HUES6 (cell line): ENCODE results near the gene EXOC6B.
A peak's percentile ranks its signal among the peaks of the same experiment; 100 is the strongest.

Experiments
- H3K27ac ChIP-seq: 2 replicates; pipeline ENCODE4 v1.7.0; 2013; ENCODE audit warnings: low read depth, mild to moderate bottlenecking, low read length, inconsistent platforms
- H3K27me3 ChIP-seq: 2 replicates; pipeline ENCODE4 v1.6.1; 2013; ENCODE audit warnings: low read length; ENCODE audit not compliant: control insufficient read depth, insufficient read depth
- H3K36me3 ChIP-seq: 2 replicates; pipeline ENCODE4 v1.6.1; 2013; ENCODE audit warnings: low read length; ENCODE audit not compliant: control insufficient read depth, insufficient read depth
- H3K4me1 ChIP-seq: 2 replicates; pipeline ENCODE4 v1.6.1; 2013; ENCODE audit warnings: low read length; ENCODE audit not compliant: control insufficient read depth, insufficient read depth
- H3K4me3 ChIP-seq: 2 replicates; pipeline ENCODE4 v1.5.1; 2013; ENCODE audit warnings: low read depth, low read length
- H3K9ac ChIP-seq: one replicate; pipeline ENCODE4 v1.6.1; 2013; ENCODE audit warnings: mild to moderate bottlenecking, low read length
- H3K9me3 ChIP-seq: 2 replicates; pipeline ENCODE4 v1.6.1; 2013; ENCODE audit warnings: low read depth, low read length; ENCODE audit not compliant: control insufficient read depth, insufficient read depth

Gene EXOC6B

DNA sequence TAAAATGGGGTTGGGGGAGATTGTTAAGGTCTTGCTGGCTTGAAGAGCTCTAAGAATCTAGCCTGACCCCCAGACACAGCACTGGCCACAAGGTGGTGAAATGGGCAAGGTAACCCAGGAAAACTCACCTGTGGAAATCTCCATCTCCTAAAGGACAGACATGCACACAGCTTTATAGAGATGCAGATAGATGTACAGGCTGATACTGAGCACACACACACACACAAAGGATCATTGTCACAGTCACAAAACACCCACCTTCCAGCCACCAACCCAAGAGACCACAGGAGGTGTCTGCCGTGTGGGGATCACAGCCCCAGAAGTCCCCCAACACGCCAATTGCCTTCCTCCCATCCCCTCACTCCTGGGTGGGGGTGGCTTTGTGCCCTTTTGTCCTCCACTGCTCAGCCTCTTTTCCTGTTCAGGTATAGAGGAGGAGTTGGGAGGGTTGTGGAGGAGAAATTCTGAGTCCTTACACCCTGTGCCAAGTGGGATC, 674.9 kb downstream of the EXOC6B start:
- Histone ChIP-seq H3K27me3 (peaks cover 77% of the 10 kb centered on the region), H3K4me1 (peaks cover 10% of the 10 kb centered on the region)

DNA sequence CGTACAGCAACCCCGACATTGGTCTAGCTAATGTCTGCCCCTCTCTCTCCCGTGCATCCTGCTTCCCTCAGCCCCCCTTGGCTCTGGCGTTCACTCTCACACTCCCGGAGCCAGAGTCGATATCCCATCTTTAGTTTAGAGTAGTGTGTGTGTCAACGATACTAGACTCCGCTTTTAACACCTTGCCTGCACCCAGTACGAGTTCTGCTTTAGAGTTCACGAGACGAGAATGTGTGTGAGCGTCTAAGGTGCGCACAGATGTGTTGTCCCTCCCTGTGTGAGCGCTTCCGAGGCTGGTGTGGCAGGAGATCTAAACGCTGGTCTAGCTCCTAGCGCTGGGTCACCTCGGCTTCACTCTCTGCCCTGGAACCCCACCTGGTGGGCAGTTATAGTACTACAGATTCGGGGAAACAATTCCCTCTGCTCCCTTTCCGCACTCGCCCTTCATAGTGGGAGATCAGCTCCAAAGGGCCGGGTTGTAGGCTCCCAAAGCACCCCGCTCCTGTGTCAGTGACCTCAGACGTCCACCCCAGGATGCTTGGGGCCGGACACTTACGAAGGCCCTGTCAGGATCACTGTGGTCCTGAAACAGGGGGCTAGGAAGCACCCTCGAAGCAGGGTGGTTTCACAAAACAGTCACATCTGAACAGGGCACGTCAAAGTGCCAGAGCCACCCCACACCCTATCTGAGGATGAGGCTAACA, 675.5 kb downstream of the EXOC6B start:
- Histone ChIP-seq H3K4me3 (peak overlapping the region; percentile 65), H3K9me3 (no peaks in the 10 kb centered on the region), H3K27ac (no peak overlapping the region), H3K27me3 (peaks cover 81% of the 10 kb centered on the region), H3K4me1 (peaks cover 13% of the 10 kb centered on the region), H3K9ac (no peak overlapping the region), H3K36me3 (no peaks in the 10 kb centered on the region)

More for the DNA sequence above, 674.9 kb downstream of the EXOC6B start:
- Histone ChIP-seq H3K4me3 (no peak overlapping the region), H3K9me3 (no peaks in the 10 kb centered on the region), H3K36me3 (no peaks in the 10 kb centered on the region), H3K27ac (no peak overlapping the region), H3K9ac (no peak overlapping the region)

DNA sequence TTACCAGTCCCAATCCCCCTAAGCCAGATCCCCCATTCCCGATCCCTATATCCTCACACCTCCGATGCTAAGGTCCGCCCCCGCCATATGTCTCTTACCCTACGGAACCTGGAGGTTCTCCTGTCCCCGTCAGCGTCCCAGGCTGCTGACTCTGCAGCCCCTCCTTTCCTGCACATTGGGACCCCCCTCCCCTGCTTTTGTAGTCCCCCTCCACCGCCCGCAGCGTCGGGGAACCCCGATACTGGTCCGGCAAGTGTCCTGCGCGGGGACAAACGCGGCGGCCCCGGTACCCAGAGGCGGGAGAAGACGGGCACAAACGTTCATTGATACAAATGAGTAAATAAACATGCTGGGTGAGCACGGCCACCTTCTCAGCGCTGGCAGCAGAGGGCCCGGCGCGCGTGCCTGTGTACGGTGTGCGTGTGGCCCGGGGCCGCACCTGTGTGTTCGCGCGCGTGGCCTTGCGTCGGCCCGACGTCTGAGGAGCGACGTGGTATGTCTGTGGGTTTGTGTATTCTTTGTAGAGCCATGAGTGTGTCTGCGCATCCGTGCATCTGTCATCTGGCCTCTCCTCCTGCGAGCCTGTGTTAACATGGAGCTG, 676.2 kb downstream of the EXOC6B start:
- H3K9me3 ChIP-seq, result no peaks in the 10 kb centered on the region
- no peaks in the 10 kb centered on the region for H3K36me3 ChIP-seq
- peak overlapping the region; percentile 65 for H3K4me3 ChIP-seq
- H3K9ac ChIP-seq, result no peak overlapping the region
- H3K27me3 ChIP-seq, result peaks cover 83% of the 10 kb centered on the region
- no peak overlapping the region for H3K27ac ChIP-seq
- peaks cover 13% of the 10 kb centered on the region for H3K4me1 ChIP-seq

DNA sequence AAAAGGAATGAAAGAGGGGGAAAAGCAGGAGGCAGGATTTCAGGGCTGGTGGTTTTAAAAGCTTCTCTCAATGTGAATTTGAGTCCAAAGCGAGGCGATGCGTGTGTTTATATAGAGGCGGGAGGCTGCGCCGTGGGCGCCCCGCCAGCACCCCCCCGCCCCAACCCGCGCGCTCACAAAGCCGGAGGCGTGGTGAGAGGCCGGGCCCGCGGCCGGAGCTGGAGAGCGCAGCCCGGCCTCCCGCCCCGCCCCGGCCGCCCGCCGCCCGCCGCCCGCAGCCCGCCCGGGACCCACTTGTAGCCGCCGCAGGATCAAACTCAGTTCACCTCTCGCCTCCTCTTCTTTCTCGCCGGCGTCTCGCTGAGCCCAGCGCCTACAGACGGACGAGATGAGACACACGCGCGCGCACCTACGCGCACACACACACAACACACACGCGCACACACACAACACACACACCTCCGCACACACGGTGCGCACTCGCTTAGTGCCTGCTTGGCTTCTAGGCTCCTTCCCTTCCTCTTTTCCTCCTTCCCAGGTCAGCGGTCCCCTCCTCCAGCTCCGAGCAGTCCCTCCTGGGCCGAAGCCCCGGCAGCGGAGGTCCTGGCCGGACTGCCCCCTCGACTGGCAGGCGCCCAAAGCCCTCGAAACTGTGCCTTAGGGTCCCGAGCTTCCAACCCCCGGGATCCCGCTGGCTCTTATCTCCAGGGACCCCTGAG, 676.8 kb downstream of the EXOC6B start:
- Histone ChIP-seq H3K9me3 (no peaks in the 10 kb centered on the region), H3K4me3 (peak overlapping the region; percentile 65), H3K27me3 (peaks cover 89% of the 10 kb centered on the region), H3K4me1 (peaks cover 15% of the 10 kb centered on the region), H3K9ac (no peak overlapping the region), H3K27ac (no peak overlapping the region), H3K36me3 (no peaks in the 10 kb centered on the region)

DNA sequence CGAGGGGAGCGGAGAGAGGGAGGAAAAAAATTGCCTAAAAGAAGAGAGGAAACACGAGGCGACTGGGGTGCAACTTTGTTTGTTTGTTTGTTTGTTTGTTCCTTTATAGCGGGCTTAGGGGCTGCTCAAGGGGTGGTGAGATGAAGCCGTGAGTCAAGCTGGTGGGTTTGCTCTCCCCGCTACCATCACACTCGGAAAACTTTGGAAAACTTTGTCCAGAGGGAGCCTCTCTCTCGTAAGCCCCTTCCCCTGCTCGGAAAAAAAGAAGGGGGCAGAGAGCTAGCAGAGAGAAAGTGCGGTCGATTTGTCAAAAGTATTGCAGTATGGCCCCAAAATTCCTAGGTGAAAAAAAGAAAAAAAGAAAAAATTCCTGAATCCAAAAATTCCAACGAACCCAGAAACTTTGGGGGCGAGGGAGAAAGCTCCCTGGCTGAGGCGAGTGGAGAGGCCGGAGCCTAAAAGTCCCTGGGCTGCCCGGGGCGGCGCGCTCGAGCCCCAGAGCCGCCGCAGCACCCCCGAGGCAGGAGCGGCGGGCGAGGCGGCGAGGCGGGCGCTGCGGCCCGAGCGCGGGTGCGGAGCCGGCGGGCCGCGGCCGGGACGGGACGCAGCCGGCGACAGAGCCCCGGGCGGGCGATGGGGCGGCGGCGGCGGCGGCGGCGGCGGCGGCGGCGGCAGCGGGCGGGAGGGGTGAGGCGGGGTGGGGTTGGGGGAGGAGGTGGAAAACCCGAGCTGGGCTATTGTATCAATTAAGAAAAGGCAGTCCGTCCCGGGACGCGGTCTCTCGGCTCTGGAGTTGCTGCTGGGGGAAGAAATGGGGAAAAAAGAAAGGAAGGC, 677.6 kb downstream of the EXOC6B start:
- Histone ChIP-seq H3K36me3 (no peaks in the 10 kb centered on the region), H3K9me3 (no peaks in the 10 kb centered on the region), H3K4me3 (peak overlapping the region; percentile 65), H3K9ac (no peak overlapping the region), H3K27ac (no peak overlapping the region), H3K27me3 (peaks cover 96% of the 10 kb centered on the region), H3K4me1 (peaks cover 22% of the 10 kb centered on the region)

DNA sequence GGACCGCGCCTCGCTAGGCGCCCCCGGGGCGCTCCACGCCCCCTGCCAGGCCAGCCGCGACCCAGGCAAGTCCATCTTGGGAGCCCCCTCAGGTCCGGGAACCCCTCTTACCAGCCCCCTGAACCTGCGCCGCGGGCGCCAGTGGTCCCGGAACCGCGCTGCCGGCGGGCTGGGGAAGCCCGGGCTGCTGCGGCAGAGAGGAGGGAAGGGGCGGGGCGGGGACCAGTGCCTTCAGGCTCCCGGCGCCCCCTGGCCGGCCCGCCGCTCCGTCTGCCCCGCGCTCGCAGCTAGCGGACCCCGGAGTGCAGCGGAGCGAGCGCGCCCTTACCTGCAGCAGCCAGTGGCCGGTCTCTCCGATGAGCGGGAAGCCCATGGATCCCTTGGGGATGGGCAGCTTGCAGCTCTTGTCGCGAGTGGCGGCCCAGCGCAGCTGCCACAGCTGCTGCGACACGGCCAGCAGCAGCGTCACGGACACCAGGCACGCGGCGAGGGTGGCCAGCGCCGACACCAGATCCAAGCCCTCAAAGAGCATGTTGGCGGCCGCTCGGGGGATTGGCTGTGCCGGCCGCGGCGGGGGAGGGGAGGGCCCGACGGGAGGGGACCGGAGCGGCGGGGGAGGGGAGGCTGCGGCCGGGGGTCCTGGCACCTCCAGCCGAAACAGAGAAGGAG, 678.4 kb downstream of the EXOC6B start, which contains the start of gene CYP26B1:
CYP26B1 (minus strand) TSS at position 560 of the 669 bp plus-strand sequence; CDS start at position 532, 28 bp downstream.
- no peak within 1 kb of the TSS for H3K9ac ChIP-seq
- H3K4me3 ChIP-seq, result peak within 1 kb of the TSS; percentile 68
- H3K4me1 ChIP-seq, result peaks cover 28% of the 10 kb centered on the region
- no peak within 1 kb of the TSS for H3K27ac ChIP-seq
- no peaks in the 10 kb centered on the region for H3K36me3 ChIP-seq
- peaks cover 97% of the 10 kb centered on the region for H3K27me3 ChIP-seq
- no peaks in the 10 kb centered on the region for H3K9me3 ChIP-seq

DNA sequence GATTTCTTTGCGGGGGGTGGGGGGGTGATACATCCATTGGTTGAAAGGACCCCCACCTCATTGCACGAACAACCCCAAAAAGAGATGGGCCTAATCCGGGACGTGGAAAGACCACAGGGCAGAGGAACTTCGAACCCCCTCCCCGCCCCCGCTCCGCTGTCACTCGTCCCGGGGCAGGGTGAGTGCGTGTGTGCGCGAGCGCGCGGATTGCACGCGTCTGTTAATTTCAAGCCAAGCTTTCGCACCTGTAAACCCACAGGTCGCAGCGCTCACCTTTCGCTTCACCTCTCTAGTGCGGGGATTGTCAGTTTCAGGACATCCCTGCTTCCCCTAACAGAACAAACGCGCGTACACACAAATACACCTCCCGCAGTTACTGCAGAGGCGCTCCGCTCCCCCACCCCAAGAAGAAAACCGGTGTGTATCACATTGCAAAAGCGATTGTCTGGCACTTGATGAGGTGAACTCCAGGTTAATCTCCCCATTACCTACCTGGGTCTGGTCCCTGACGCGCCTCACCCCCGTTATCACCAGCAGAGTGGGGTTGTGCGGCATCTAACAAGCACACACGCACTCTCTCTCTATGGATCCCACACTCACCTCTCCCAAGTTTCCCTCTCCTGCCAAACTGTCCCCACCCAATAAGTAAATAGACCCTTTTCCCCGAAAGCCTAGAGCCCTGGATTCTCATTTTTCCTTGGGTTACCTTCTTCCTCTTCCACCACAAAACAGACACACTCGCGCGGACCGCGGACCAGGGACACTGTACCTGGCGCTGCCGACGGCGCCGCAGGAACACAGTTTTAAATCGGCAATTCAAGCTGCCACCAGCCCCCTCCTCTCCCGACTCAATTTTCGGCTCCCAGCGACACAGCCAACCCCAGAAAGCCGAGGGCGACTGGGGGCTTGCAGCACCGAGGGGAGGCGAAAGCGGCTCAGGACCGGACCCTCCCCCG, 679.2 kb downstream of the EXOC6B start:
- Histone ChIP-seq H3K4me3 (peak overlapping the region; percentile 68), H3K9ac (no peak overlapping the region), H3K27ac (no peak overlapping the region), H3K36me3 (no peaks in the 10 kb centered on the region), H3K27me3 (peaks cover 97% of the 10 kb centered on the region), H3K4me1 (peaks cover 33% of the 10 kb centered on the region), H3K9me3 (no peaks in the 10 kb centered on the region)

DNA sequence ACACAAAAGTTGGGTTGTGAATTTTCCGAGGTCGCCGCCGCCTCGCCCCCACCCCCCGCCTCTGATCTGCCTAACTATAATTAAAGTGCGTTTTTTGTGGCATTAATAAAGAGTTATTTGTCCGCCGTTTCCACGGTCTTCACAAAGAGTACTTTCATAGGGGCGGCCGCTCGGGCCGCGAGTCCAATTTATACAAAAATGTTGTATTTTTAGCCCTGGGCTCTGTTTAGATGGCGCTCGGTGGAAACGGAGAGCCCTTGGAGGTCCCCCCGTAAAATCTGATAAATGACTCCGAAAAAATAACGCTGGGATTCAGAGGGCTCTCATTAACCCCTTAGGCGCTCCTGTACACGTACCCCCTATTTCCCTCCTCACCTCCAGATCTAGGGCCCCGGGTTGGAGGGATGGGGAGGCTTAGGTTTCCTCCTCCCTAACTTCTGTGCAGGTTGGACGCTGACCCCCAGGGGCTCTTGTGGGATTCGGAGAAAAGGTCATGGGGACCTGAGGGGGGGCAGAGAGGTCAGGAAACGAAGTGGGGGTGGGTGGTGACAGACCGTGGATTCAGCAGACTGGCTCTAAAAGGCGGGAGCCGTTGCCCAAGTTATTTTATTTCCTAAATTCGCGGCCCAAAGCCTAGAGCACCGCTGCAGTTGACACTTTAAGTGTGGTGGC, 680.0 kb downstream of the EXOC6B start:
- Histone ChIP-seq H3K4me1 (peaks cover 33% of the 10 kb centered on the region), H3K9ac (no peak overlapping the region), H3K27me3 (peaks cover 97% of the 10 kb centered on the region), H3K9me3 (no peaks in the 10 kb centered on the region), H3K27ac (no peak overlapping the region), H3K36me3 (no peaks in the 10 kb centered on the region), H3K4me3 (peak overlapping the region; percentile 68)

DNA sequence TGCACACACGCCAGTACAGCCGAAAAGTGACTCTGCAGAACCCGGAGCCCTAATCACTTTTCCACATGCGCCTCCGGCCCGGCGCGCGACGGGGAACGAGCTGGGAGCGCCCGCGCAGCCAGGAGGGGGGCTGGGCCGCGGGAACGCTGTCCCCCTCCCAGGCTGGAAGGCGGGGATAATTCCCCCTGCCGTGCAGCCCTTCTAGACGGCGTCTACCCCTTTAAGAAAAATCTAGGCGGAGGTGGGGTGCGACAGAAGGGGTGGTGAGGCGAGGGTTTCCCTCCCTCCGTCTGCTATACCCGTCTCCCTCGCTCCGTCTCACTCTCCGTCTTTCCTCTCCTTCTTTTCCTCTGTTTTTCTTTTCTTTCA, 680.6 kb downstream of the EXOC6B start:
- no peaks in the 10 kb centered on the region for H3K9me3 ChIP-seq
- peaks cover 33% of the 10 kb centered on the region for H3K4me1 ChIP-seq
- H3K27ac ChIP-seq, result no peak overlapping the region
- no peaks in the 10 kb centered on the region for H3K36me3 ChIP-seq
- H3K9ac ChIP-seq, result peak overlapping the region; percentile 27
- H3K27me3 ChIP-seq, result peaks cover 97% of the 10 kb centered on the region
- H3K4me3 ChIP-seq, result peak overlapping the region; percentile 68
